MM.1S (cell line): ENCODE results near the gene KRT80.

ENCODE experiments used
- CTCF ChIP-seq: fragments of 300-600 bp; sonication (generic); IDR thresholded peaks from 2 replicates; pipeline ENCODE4 v1.5.1; 2016; ENCODE audit warnings: antibody characterized with exemption, low read length, mixed read lengths
- EZH2 ChIP-seq: fragments of 300-600 bp; sonication (generic); optimal IDR thresholded peaks from 2 replicates; pipeline ENCODE3; 2017; ENCODE audit warnings: low read depth, mild to moderate bottlenecking, antibody characterized with exemption, low read length, mixed read lengths
- EZH2phosphoT487 ChIP-seq: fragments of 300-600 bp; sonication (generic); IDR thresholded peaks from 2 replicates; pipeline ENCODE4 v1.6.1; 2018; ENCODE audit warnings: antibody characterized with exemption, low read length

DNA sequence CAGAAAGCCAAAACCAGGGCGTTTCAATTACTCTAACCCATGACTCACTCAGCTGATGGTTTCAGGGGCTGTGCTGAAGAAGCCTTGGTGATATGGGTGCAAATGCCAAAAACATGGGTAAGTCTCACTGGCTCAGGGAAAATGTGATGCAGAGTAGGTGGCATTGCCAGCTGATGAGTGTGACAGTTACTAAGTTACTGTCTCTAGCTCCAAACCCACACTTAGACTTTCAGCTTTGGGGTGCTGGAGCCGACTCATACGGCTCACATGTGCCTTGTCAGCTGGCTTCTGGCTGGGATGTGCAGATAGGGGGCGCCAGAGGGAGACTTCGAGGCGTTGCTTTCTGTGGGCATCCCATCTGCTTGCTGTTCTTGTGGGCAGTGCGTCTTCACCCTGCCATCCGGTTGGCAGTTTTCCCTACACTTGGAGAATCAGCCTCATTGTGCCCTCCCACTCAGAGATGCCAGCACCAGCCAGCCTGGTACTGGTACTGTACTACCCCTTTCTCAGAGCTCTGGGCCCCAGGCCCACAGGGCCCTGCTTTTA lies 30.2 kb upstream of the KRT80 start:
- TF ChIP-seq CTCF: peak; percentile 51
- TF ChIP-seq EZH2phosphoT487: no peak
- TF ChIP-seq EZH2: no peak
